Keratinocyte (primary cell): ENCODE results near the gene TMC8.

Experiments
- EZH2 ChIP-seq: IDR thresholded peaks from one replicate; pipeline ENCODE4 v1.6.1; 2012; ENCODE audit warnings: inconsistent platforms, mild to moderate bottlenecking, low read length, moderate library complexity
- TF ChIP-seq, protein P1 (sequence below), 3 experiments: IDR thresholded peaks in 1 of 3; conservative IDR thresholded peaks in 1 of 3; optimal IDR thresholded peaks in 1 of 3; 2 replicates in 2 of 3; 3 replicates in 1 of 3; pipeline versions ENCODE3 to v1.5.1; 2011; ENCODE audit warnings: low read length in 3 of 3, mild to moderate bottlenecking in 3 of 3, moderate library complexity in 2 of 3, control low read depth in 1 of 3, inconsistent platforms in 1 of 3; ENCODE audit not compliant: insufficient read depth in 2 of 3; ENCODE audit errors: extremely low read depth in 1 of 3

DNA sequence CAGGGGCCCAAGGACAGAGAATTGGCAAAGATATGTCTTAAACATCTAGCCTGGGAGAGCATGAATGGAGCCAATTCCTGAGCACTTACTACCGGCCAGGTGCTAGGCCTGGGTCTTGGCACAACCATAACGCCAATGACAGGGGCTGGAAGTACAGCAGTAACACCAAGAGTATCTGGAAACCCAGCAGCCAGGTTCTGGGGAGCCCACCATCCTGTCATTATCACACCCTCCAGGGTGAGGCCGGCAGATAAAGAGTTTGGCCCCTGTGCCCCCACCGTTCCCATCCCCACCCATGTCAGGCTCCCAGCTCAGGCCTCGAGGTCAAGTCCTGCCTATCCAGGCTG lies 508 bp upstream of the TMC8 start:
- TF ChIP-seq, protein P1, sequence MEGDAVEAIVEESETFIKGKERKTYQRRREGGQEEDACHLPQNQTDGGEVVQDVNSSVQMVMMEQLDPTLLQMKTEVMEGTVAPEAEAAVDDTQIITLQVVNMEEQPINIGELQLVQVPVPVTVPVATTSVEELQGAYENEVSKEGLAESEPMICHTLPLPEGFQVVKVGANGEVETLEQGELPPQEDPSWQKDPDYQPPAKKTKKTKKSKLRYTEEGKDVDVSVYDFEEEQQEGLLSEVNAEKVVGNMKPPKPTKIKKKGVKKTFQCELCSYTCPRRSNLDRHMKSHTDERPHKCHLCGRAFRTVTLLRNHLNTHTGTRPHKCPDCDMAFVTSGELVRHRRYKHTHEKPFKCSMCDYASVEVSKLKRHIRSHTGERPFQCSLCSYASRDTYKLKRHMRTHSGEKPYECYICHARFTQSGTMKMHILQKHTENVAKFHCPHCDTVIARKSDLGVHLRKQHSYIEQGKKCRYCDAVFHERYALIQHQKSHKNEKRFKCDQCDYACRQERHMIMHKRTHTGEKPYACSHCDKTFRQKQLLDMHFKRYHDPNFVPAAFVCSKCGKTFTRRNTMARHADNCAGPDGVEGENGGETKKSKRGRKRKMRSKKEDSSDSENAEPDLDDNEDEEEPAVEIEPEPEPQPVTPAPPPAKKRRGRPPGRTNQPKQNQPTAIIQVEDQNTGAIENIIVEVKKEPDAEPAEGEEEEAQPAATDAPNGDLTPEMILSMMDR (optimal IDR thresholded peaks at IDR 0.05 in 1 of 3, IDR thresholded peaks at IDR 0.05 in 1 of 3, conservative IDR thresholded peaks at IDR 0.05 in 1 of 3; ENCODE audit: extremely low read depth in 1 of 3, insufficient read depth in 2 of 3, low read length in 3 of 3), result no peak
- TF ChIP-seq EZH2, result no peak
